Activated CD8-positive, alpha-beta memory T cell treated with anti-CD3 and anti-CD28 coated beads for 1 hour (primary cell): Measurements from ENCODE around the gene SLC25A26.
A peak's percentile ranks its signal among the peaks of the same experiment; 100 is the strongest.

Experiments
- DNase-seq, 2 donors: peaks; one replicate each; pipeline ENCODE4 v3.0.0-alpha.2; 2020; ENCODE audit warnings: low read depth in 1 of 2; ENCODE audit errors: extremely low read depth in 1 of 2

Gene SLC25A26, protein sequence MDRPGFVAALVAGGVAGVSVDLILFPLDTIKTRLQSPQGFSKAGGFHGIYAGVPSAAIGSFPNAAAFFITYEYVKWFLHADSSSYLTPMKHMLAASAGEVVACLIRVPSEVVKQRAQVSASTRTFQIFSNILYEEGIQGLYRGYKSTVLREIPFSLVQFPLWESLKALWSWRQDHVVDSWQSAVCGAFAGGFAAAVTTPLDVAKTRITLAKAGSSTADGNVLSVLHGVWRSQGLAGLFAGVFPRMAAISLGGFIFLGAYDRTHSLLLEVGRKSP

DNA sequence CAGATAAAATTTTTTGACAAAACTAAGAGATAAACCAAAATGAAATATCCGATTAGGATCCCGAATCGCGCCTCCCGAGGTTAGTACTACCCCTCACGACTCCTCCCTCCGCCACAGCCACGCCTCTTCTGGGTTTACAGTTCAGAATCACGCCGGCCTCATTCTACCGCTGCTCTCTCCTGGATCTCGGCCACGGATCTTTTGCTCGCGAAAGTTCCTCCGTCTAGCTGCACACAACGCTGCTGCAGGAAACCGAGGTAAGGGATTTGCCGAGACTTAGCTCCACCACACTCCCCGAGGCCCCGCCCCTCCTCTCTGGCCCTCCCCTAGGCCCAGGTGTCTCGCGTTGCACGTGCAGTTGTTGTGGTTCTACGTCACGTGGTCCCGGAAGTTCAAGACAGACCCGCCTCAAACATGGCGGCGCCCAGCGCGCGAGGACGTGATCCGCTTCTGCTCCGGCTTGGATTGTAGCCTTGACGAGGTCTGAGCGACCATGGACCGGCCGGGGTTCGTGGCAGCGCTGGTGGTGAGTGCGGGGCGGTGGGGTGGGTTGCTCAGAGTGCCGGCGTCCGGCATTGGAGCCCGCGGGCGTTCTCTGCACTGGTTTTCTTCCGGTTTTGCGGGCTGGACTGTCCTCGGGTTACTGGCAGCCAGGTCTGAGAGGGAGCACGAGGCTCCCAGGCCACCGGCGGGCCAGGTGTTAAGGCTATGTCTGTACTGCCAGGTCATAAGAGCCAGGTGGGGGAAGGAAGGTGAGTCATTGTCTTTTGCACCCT lies at the start of gene SLC25A26:
TSS of gene SLC25A26 (plus strand) at position 400 of the 776 bp plus-strand sequence. CDS start at position 494, 94 bp downstream.
- peak; percentile 91 to 94 for DNase-seq

DNA sequence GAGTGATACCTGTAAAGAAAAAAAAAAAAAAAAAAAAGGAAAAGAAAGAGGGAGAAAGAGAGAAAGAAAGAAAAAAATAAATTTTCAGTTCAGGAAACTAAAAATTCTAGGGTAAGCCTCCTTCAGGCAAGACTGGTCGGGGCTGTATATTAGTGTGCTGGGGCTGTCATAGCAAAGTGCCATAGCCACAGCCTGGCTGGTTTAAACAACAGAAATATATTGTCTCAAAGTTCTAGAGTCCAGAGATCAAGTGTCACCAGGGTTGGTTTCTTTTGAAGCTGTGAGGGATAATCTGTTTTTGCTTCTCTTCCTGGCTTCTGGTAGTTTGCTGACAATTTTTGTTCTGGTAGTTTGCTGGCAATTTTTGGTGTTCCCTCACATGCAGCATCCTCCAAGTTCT lies 48.4 kb upstream of the SLC25A26 start:
- no peak for DNase-seq

DNA sequence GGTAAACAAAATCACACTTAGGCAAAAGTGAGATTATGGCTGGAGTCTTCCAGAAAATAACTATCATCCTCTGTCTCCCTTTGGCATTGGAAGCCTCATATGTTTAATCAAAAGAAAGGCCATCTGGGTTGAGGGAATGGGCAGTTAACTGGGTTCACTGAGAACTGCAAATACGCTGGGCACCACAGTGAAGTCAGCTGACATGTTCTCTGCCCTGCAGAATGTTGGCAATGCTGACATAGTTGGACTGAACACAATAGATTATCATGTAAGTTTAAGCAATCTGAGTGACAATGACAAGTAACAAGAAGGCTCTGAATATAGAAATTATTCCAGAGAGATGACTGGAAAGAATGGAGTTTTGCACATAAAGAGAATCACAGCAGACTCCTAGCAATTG lies 43.8 kb upstream of the SLC25A26 start:
- no peak for DNase-seq

DNA sequence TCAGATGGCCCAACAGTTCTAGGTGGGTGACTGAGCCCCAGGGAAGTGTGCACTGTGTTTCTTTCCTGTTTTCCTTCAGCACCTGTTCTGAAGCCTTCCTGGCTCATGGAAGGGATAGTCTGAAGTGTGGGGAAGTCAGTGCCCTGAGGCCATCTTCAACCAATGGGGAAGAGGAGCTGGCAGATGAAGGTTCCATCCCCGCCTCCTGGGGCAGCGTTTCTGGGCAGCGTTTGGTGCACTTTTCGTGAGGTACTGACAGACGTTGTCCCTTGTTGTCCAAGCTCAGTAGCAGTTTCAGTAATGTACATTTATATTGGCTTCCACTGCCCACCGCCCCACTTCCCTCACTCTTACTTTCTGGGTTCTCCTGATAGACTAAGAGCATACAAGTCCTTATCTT lies 42.6 kb upstream of the SLC25A26 start:
- no peak for DNase-seq

DNA sequence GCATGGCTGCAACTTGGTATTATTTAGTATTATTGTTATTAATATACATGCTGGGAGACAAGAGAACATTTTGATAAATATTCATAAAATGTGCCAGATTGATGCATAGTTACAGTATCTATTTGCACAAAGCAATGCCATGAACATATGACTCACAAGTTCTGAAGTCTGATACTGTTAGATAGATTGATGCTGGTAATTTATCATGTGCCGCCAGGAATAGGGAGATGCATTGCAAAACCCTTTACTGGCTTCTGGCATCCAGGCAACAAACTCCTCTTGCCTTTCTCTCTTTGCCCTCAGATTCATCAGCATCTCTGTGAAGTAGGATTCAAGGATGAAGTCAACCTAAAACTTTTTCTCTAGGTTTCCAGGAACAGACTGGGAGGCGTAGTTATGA lies 41.0 kb upstream of the SLC25A26 start:
- DNase-seq: no peak

DNA sequence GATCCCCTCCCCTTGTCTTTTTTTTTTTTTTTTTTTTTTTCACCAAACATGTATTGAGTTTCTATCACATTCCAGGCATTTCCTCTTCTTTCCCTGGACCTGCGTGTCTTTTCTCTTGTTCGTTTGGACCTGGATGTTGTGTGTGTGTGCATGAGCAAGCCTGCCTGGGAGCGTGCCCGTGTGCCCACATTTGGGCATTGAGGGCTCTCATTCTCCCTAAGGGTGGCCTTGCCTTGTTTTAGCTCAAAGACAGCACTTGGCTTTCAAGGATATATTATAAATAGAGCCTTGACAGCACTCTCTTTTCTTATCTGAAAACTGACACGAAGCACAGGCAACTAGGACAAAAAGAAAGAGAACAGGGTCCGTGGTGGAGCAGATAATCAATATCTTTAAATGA lies 39.0 kb upstream of the SLC25A26 start:
- DNase-seq: no peak

DNA sequence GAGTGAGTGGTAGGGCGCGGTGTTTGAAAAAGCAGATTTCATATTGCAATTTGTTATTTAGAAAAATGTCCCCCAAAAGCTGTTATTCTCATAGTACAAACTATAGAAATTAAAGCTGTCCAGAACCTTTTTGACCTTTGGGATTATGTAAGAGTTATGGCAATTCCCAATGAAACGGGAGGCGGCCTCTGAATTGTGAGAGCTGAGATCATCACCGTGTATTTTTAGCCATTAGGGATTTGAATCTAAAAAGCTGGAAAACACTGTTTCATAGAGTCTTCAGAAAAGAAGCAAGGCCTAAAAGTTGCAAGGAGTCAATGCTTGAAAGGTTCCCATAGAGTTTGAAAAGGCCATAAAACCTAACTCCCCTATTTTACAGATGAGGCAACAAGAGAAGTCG lies 38.6 kb upstream of the SLC25A26 start:
- no peak for DNase-seq

DNA sequence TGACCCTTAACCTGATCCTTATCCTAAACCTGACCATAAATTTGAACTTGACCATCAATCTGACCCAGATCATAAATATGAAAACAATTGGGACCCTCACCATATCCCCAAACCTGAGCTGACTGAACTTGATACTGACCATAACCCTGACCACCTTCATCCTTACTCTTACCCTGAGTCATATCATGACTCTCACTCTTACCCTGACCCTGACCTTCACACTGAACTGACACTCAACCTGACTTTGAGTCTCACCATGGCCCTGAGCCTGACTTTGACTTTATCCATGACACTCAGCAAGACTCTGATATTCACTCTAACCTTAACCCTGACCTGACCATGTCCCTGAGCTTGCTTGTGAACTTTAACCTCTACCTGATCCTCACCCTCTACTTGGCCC lies 34.3 kb upstream of the SLC25A26 start:
- DNase-seq: no peak

DNA sequence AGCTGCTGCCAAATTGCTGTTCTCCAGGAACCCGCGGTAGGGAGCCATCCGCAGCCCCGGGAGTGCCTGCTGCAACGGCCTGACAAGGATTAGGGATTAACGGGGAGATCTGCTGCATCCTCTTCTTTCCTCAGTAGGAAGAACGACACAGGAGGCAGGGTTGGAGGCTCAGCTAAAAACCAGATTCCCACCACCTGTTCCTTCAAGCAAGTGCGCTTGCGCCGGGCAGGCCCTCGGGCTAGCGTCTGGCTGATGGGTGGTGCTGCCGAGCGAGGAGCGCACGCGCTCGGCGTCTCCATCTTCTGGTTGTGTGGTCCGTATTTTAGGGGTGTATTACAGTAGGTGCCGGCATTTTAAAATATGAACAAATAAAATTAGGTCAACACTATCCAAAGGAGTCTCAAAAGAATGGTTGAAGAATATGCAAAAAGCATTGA lies 25.4 kb upstream of the SLC25A26 start:
- DNase-seq: no peak

DNA sequence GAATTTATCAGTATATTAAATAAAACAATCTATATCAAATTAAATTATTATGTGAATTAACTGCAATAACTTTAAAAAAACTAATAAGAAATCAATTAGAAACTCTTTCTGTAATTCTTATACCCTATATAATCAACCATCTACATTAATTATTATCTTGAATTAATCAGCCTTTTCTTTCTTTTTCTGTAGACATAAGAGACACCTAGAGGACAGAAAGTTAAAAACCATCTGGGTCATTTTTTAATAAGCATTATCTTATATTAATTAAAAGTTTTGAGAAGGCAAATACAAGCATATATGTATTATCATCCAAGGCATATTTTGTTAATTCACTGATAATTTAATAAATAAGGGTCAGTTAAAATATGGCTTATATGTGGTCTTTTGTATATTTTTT lies 24.2 kb upstream of the SLC25A26 start:
- no peak for DNase-seq

DNA sequence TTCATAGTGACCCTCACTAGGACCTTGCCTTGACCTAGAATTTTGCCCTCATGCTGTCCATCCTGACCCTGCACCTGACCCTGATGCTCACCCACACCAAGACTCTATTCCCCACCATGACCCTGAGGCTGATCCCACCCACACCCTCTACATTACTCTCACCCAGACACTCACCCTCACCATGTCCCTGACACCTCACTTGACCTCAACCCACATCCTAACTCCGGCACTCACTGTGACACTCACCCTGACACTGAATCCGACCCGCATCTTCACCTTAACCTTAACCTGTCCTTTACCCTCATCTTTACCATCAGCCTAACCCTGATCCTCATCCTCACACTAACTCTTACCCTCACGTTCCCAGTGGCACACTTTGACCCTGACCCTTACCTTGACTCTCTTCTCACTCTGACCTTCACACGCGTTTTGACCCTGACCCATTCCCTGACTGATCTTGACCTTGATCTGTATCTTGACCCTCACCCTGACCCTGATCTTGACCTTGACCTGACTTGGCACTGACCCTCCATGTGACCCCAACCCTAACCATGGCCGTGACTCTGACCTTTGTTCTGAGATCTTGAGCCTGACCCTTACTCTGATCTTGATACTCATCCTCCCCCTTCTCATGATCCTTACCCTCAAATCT lies 22.2 kb upstream of the SLC25A26 start:
- no peak for DNase-seq

DNA sequence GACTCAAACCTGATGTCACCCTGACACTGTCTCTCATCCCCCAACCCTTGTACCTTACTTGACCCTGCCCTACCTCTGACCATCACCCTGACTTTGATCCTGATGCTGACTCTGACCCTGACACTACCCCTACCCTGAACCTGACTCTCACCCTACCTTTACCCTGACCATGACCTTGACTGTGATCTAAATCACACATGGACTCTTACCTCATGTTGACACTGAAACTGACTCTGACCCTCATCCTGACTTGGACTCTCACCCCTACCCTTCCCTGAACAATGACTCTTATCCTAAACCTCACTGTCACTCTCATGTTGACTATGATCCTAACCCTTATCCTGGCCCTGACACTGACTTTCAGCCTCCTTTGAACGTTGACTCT lies 21.7 kb upstream of the SLC25A26 start:
- DNase-seq: no peak

DNA sequence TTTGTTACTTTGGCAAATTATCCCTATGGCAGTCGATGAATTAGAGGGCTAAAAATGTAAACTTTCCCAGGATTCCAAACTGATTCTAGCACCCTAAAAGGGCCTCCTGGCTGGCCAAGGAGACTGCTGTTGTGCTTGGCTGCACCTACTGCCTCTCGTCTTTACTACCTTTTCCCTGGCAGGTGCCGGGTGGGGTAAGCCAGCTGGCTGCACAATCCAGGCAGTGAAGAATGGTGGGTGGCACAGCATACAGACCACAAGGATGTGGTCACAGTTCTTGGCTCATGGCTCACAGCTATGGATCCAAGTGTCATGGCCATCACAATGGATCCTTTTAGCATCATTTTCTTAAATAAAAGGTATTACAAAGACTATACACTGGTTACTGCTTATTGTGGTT lies 20.7 kb upstream of the SLC25A26 start:
- no peak for DNase-seq

DNA sequence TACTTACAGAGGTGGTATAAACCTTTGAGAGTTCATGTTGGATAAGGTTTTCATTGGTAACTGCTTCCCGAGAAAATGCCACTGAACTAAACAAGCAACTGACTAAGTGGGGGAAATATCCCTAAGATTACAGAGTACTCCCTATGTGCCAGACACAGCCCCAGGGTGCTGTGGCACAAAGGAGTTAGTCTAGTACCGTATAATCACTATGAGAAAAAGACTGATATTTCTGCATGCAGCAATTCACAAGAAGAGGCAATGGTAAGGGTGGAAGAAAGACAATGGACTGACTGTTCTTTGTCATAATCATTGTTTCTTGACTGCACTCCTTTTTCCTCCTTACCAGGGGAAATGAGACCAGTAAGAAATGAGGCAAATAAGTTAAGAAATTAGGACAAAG lies 20.0 kb upstream of the SLC25A26 start:
- no peak for DNase-seq

DNA sequence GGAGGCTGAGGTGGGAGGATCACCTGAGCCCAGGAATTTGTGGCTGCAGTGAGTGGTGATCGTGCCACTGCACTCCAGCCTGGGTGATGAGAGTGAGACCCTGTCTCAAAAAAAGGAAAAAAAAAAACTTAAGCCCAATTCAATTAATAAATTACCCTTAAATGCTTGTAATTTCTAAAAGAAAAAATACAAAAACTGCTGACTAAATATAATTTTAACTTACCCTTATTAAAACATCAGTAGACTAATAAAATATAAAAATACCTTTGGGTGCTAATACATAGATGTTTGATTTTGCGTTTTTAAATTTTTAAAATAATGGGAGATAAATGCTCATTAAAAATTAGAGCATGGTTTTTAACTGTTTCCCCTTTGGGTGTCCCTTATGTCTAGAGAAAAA lies 17.5 kb upstream of the SLC25A26 start:
- DNase-seq: no peak

DNA sequence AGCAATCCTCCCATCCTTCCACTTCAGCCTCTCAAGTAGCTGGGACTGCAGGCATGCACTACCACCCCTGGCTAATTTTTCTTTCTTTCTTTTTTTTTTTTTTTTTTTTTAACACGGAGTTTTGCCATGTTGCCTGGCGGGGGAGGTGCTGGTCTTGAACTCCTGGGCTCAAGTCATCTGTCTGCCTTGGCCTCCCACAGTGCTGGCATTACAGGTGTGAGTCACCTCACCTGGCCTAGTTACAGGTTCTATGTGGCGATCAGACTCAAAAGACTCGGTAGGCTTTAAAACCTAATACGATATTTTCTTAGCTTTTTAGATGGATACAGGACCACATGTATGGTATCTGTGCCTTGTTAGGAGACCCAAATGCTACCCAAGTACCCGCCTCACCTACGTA lies 14.0 kb upstream of the SLC25A26 start:
- no peak for DNase-seq

DNA sequence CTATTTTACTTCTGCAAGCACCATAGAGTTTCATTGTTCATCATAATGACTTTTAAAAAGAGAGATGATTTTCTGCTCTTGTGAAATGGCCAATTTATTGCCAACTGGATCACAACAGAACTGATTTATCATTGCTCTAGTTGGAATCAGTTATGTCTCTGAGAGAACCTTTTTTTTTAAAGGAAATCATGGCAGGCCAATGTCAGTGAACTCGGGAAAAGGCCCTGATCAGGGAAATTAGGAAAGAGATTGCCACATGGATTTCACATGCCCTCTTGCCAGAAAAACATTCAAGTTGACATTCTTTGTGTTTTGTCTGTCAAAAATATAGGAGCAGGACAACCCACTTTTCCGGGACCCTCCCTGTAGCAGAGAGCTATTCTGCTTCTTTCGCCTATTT lies 12.6 kb upstream of the SLC25A26 start:
- DNase-seq: no peak

DNA sequence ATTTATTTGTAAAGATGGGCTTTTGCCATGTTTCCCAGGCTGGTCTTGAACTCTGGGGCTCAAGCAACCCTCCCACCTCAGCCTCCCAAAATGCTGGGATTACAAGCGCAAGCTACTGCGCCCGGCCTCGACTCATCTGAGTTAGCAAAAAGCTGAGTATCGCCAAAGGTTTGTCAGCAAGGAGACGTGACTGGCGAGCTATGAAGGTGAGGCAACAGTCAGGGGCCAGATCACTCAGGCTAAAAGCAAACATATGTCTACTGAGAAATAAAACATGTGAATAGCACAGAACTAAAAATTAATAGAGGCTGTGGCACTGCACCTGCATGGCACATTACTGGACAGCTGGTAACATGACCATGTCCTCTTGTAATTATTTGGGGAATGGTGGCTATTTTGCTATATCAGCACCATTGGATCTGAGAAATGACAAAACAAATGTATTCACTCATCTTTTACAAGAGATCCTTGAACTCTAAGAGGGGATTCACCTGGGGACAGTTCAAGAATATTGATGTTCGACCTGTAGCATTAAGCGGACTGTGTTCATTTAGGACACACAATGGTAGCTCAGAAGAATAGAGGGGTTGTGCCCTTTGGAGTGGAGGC lies 10.0 kb upstream of the SLC25A26 start:
- no peak for DNase-seq

DNA sequence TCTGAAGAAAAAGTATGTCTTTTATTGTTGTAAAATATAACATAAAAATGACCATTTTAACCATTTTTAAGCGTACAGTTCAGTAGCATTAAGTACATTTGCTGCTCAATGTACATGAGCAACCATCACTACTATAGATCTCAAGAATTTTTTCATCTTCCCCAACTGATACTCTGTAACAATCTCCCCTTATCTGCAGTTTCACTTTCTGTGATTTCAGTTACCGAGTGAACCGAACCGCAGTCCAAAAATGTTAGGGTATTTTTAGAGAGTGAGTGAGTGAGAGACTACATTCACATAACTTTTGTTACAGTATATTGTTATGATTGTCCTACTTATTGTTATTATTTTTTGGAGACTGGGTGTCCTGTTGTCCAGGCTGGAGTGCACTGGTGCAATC lies 9.0 kb upstream of the SLC25A26 start:
- no peak for DNase-seq

DNA sequence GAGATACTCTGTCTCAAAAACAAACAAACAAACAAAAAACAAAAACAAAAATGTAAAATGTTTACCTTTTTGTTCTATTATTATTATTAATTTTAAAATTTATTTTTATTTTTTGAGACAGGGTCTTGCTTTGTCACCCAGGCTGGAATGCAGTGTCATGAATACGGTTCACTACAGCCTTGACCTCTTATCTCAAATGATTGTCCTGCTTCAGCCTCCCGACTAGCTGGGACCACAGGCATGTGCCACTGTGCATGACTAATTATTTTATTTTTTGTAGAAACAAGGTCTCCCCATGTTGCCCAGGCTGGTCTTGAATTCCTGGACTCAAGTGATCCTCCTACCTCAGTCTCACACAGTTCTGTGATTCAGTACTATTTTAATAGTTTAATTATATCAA lies 5.7 kb upstream of the SLC25A26 start:
- DNase-seq: no peak

DNA sequence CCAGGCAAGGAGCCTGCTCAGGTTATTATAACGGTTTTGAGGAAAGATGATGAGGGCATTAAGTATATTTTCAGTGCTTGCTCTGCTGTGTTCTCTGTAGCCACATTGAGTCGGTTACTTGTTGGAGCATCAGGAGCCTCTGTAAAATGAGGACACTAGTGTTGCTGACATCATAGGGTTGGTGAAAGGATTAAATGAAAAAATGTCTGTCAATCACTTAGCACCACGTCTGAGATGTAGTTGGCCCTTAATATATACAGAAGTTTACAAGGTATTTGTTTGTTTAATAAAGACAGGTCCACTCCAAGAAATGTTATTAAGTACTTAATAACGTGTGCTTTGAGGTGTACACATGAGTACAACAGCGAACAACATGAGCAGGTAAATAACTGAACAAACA lies 735 bp upstream of the SLC25A26 start:
- DNase-seq: no peak

DNA sequence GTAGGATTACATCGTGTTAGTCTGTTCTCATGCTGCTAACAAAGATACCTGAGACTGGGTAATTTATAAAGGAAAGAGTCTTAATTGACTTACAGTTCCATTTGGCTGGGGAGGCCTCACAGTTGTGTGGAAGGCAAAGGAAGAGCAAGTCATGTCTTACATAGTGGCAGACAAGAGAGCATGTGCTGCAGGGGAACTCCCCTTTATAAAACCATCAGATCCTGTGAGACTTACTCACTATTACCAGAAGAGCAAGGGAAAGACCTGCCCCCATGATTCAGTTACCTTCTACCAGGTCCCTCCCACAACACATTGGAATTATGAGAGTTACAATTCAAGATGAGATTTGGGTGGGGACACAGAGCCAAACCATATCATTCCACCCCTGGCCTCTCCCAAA lies 3.4 kb downstream of the SLC25A26 start:
- DNase-seq: no peak
